DOHH2 (cell line): Measurements from ENCODE around the gene DUSP28.

Experiments used
- H3F3A ChIP-seq: fragments of 200-600 bp; sonication (generic), shearing (Covaris generic); 2 replicates; pipeline ENCODE4 v1.6.0; 2016; ENCODE audit warnings: antibody characterized with exemption, mild to moderate bottlenecking; ENCODE audit not compliant: control insufficient read depth, insufficient read depth
- H3K27ac ChIP-seq: fragments of 200-600 bp; sonication (generic); 2 replicates; pipeline ENCODE4 v1.5.1; 2014; ENCODE audit warnings: low read depth, mild to moderate bottlenecking, low read length, moderate library complexity
- H3K27me3 ChIP-seq: fragments of 200-600 bp; sonication (generic); 2 replicates; pipeline ENCODE4 v1.6.1; 2014; ENCODE audit warnings: mild to moderate bottlenecking, low read length, mixed read lengths; ENCODE audit not compliant: control insufficient read depth
- H3K36me3 ChIP-seq: fragments of 200-600 bp; sonication (generic); 2 replicates; pipeline ENCODE4 v1.6.1; 2014; ENCODE audit warnings: mild to moderate bottlenecking, low read length, moderate library complexity, mixed read lengths; ENCODE audit not compliant: control insufficient read depth
- H3K4me1 ChIP-seq: fragments of 200-600 bp; sonication (generic); 2 replicates; pipeline ENCODE4 v1.6.1; 2014; ENCODE audit warnings: mild to moderate bottlenecking, low read length, mixed read lengths; ENCODE audit not compliant: control insufficient read depth
- H3K4me2 ChIP-seq: fragments of 200-600 bp; sonication (generic); 2 replicates; pipeline ENCODE4 v1.6.0; 2014; ENCODE audit warnings: mild to moderate bottlenecking, low read length, moderate library complexity
- H3K4me3 ChIP-seq: fragments of 200-600 bp; sonication (generic); 2 replicates; pipeline ENCODE4 v1.5.1; 2014; ENCODE audit warnings: mild to moderate bottlenecking, low read length, mixed read lengths
- H3K79me2 ChIP-seq: fragments of 200-600 bp; sonication (generic); 2 replicates; pipeline ENCODE4 v1.6.1; 2014; ENCODE audit warnings: mild to moderate bottlenecking, low read length, mixed read lengths; ENCODE audit not compliant: control insufficient read depth
- H3K9me2 ChIP-seq: fragments of 200-600 bp; sonication (generic); replicated peaks from 2 replicates; pipeline ENCODE4 v1.6.1; 2014; ENCODE audit warnings: mild to moderate bottlenecking, low read length, mixed read lengths; ENCODE audit not compliant: control insufficient read depth
- H3K9me3 ChIP-seq: fragments of 200-600 bp; sonication (generic); 2 replicates; pipeline ENCODE4 v1.6.1; 2014; ENCODE audit warnings: antibody characterized with exemption, low read length, mixed read lengths; ENCODE audit not compliant: control insufficient read depth, insufficient read depth
- H4K20me1 ChIP-seq: fragments of 200-600 bp; sonication (generic); 2 replicates; pipeline ENCODE4 v1.6.0; 2014; ENCODE audit warnings: low read depth, mild to moderate bottlenecking, antibody characterized with exemption, low read length, moderate library complexity; ENCODE audit not compliant: control insufficient read depth, insufficient read depth
- EZH2phosphoT487 ChIP-seq: fragments of 200-600 bp; sonication (generic); IDR thresholded peaks from 2 replicates; pipeline ENCODE4 v1.6.1; 2017; ENCODE audit warnings: borderline replicate concordance, mild to moderate bottlenecking, antibody characterized with exemption, low read length, moderate library complexity, mixed read lengths
- TF ChIP-seq, protein P1 (sequence below): fragments of 200-600 bp; sonication (generic); IDR thresholded peaks from one replicate; pipeline ENCODE4 v1.5.1; 2014; ENCODE audit warnings: antibody characterized with exemption, mild to moderate bottlenecking, low read depth, low read length; ENCODE audit not compliant: poor library complexity, severe bottlenecking

Gene DUSP28

GRCh38 chr2:240591784-240592183 lies 31.6 kb downstream of the DUSP28 start:
- Histone ChIP-seq H3K79me2 (peaks cover 87% of the 10 kb centered on the region), H3K4me1 (peaks cover 16% of the 10 kb centered on the region), H3K9me3 (no peaks in the 10 kb centered on the region), H3K27me3 (no peaks in the 10 kb centered on the region), H3K4me2 (no peak overlapping the region), H3K27ac (no peak overlapping the region), H3K9me2 (no peaks in the 10 kb centered on the region), H3K36me3 (peaks cover 39% of the 10 kb centered on the region), H3F3A (no peaks in the 10 kb centered on the region), H4K20me1 (peaks cover 13% of the 10 kb centered on the region), H3K4me3 (no peak overlapping the region)
- TF ChIP-seq, protein P1, sequence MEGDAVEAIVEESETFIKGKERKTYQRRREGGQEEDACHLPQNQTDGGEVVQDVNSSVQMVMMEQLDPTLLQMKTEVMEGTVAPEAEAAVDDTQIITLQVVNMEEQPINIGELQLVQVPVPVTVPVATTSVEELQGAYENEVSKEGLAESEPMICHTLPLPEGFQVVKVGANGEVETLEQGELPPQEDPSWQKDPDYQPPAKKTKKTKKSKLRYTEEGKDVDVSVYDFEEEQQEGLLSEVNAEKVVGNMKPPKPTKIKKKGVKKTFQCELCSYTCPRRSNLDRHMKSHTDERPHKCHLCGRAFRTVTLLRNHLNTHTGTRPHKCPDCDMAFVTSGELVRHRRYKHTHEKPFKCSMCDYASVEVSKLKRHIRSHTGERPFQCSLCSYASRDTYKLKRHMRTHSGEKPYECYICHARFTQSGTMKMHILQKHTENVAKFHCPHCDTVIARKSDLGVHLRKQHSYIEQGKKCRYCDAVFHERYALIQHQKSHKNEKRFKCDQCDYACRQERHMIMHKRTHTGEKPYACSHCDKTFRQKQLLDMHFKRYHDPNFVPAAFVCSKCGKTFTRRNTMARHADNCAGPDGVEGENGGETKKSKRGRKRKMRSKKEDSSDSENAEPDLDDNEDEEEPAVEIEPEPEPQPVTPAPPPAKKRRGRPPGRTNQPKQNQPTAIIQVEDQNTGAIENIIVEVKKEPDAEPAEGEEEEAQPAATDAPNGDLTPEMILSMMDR: no peak
- no peak for TF ChIP-seq EZH2phosphoT487

- Histone ChIP-seq H3K4me2 (no peak overlapping the region), H4K20me1 (0 out of 2 replicates have a peak, but pooled peaks cover 4% of the 10 kb centered on the region), H3K27me3 (no peaks in the 10 kb centered on the region), H3K4me1 (peaks cover 6% of the 10 kb centered on the region), H3K4me3 (no peak overlapping the region), H3K27ac (no peak overlapping the region), H3F3A (no peaks in the 10 kb centered on the region), H3K9me2 (no peaks in the 10 kb centered on the region), H3K79me2 (peaks cover 73% of the 10 kb centered on the region), H3K36me3 (peaks cover 42% of the 10 kb centered on the region), H3K9me3 (no peaks in the 10 kb centered on the region)
- TF ChIP-seq EZH2phosphoT487: no peak
- TF ChIP-seq, protein P1: no peak
Observed at GRCh38 chr2:240593026-240593702, 33.0 kb downstream of the DUSP28 start.

- H3K27ac ChIP-seq: no peak overlapping the region
- TF ChIP-seq EZH2phosphoT487: no peak
- TF ChIP-seq, protein P1: no peak
- H3K27me3 ChIP-seq: no peaks in the 10 kb centered on the region
- no peak overlapping the region for H3K4me2 ChIP-seq
- no peaks in the 10 kb centered on the region for H3K9me2 ChIP-seq
- no peaks in the 10 kb centered on the region for H3K9me3 ChIP-seq
- no peaks in the 10 kb centered on the region for H3K4me1 ChIP-seq
- no peaks in the 10 kb centered on the region for H3F3A ChIP-seq
- peaks cover 66% of the 10 kb centered on the region for H3K79me2 ChIP-seq
- peaks cover 47% of the 10 kb centered on the region for H3K36me3 ChIP-seq
- H3K4me3 ChIP-seq: no peak overlapping the region
- no peaks in the 10 kb centered on the region for H4K20me1 ChIP-seq
Observed at GRCh38 chr2:240593703-240594451, 33.7 kb downstream of the DUSP28 start.
